Measurements from ENCODE around the gene MCTS1. TPM values are rescaled to one million over a fixed set of nuclear protein-coding genes. Genes with fewer than 3 reads are reported as not detected.
"Not testable (repeated sequence)": the region's sequence is repeated elsewhere in the genome, so short reads cannot be mapped to it uniquely, and the experiment has no call there.

MCTS1 gene
- total RNA-seq, 1 donor: 7.3 TPM

GRCh38 chrX:120625371-120625770, 21.5 kb downstream of the MCTS1 start:
- no peak for DNase-seq (ENCODE audit: low read depth in 2 of 3, low spot score in 2 of 3)

- DNase-seq (ENCODE audit: low read depth in 2 of 3, low spot score in 2 of 3): peak; percentile 72 to 94 (median 91)
Observed at GRCh38 chrX:120629667-120630537, 26.0 kb downstream of the MCTS1 start, which contains the start of gene C1GALT1C1. C1GALT1C1 (minus strand) TSS chrX:120630054; CDS start chrX:120627166, 2,888 bp downstream.

- no peak for DNase-seq (ENCODE audit: low read depth in 2 of 3, low spot score in 2 of 3)
Observed at GRCh38 chrX:120638619-120639018, 34.7 kb downstream of the MCTS1 start.

GRCh38 chrX:120642871-120643270, 39.0 kb downstream of the MCTS1 start:
- DNase-seq (ENCODE audit: low read depth in 2 of 3, low spot score in 2 of 3): no peak

GRCh38 chrX:120647127-120647526, 43.2 kb downstream of the MCTS1 start:
- DNase-seq (ENCODE audit: low read depth in 2 of 3, low spot score in 2 of 3): no peak

GRCh38 chrX:120652256-120652655, 48.4 kb downstream of the MCTS1 start:
- not testable (repeated sequence) for DNase-seq (ENCODE audit: low read depth in 2 of 3, low spot score in 2 of 3)

- no peak for DNase-seq (ENCODE audit: low read depth in 2 of 3, low spot score in 2 of 3)
Observed at GRCh38 chrX:120653000-120653399, 49.1 kb downstream of the MCTS1 start.

GRCh38 chrX:120660637-120661036, 56.7 kb downstream of the MCTS1 start:
- DNase-seq (ENCODE audit: low read depth in 2 of 3, low spot score in 2 of 3): no peak

Other genes with a start within 250 kb of the MCTS1 start
- gene ATP1B4, start 242.0 kb upstream of the MCTS1 start, total RNA-seq: not detected
- 135 TPM for gene LAMP2, start 134.8 kb upstream of the MCTS1 start, total RNA-seq
- gene CUL4B, start 43.1 kb upstream of the MCTS1 start, total RNA-seq: 8.1 TPM
- 7.5 TPM for gene C1GALT1C1, start 26.0 kb downstream of the MCTS1 start, total RNA-seq

All from hematopoietic multipotent progenitor cell (in vitro differentiated cells).